HCT116 (cell line): Measurements from ENCODE around the gene FOXI3.

Experiments
- EZH2phosphoT487 ChIP-seq: fragments of 200-600 bp; IDR thresholded peaks from 2 replicates; pipeline ENCODE4 v1.6.1; 2018; ENCODE audit warnings: antibody characterized with exemption, borderline replicate concordance
- POLR2A ChIP-seq: IDR thresholded peaks from 2 replicates; pipeline ENCODE4 v1.7.0; 2011; ENCODE audit warnings: borderline replicate concordance; ENCODE audit not compliant: insufficient read depth, insufficient read length; ENCODE audit errors: extremely low read depth
- POLR2AphosphoS5 ChIP-seq: IDR thresholded peaks from 2 replicates; pipeline ENCODE4 v1.6.1; 2011; ENCODE audit warnings: mild to moderate bottlenecking, low read depth, low read length, moderate library complexity
- RAD21 ChIP-seq: IDR thresholded peaks from 2 replicates; pipeline ENCODE4 v1.6.1; 2012; ENCODE audit warnings: low read depth, mild to moderate bottlenecking
- ZNF274 ChIP-seq: fragments of 200-500 bp; sonication (Bioruptor generic); IDR thresholded peaks from 2 replicates; pipeline ENCODE4 v1.6.1; 2014; ENCODE audit warnings: mild to moderate bottlenecking, low read depth, low read length, inconsistent platforms
- TF ChIP-seq, protein P1 (sequence below): IDR thresholded peaks from 2 replicates; pipeline ENCODE4 v1.6.1; 2012; ENCODE audit warnings: low read depth
- TF ChIP-seq, protein P2 (sequence below), 3 experiments: fragments of 200-600 bp in 1 of 3; sonication (generic) in 1 of 3; IDR thresholded peaks in 2 of 3; conservative IDR thresholded peaks in 1 of 3; 2 replicates each; pipeline ENCODE4 v1.5.1; 2012 to 2017; ENCODE audit warnings: low read depth in 2 of 3, low read length in 2 of 3, antibody characterized with exemption in 1 of 3, borderline replicate concordance in 1 of 3, control low read depth in 1 of 3, mild to moderate bottlenecking in 1 of 3, mixed read lengths in 1 of 3, mixed run types in 1 of 3, moderate library complexity in 1 of 3; ENCODE audit not compliant: insufficient read depth in 1 of 3
- TF ChIP-seq, protein P3 (sequence below): IDR thresholded peaks from 2 replicates; pipeline ENCODE4 v1.6.1; 2012

DNA sequence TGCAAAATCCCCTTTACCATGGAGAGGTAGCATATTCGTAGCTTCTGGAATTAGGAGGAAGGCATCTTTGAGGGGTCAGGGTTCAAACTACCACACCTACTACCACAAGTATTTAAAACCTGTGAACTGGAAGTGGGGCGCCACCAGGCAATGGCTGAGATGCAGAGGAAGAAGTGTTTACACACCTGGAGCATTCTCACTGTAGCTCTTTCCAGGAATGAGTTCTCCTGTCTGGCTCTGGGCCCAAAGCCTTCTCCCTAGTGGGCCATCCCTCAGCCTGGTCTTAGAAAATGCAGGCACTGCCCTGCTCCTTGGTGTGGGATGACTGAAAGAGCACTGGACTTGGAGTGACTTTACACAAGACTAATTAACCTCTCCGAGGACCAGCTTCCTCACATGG lies 30.7 kb upstream of the FOXI3 start:
- TF ChIP-seq ZNF274 (no peak), EZH2phosphoT487 (no peak), POLR2A (no peak), POLR2AphosphoS5 (no peak), RAD21 (no peak)
- TF ChIP-seq, protein P1, sequence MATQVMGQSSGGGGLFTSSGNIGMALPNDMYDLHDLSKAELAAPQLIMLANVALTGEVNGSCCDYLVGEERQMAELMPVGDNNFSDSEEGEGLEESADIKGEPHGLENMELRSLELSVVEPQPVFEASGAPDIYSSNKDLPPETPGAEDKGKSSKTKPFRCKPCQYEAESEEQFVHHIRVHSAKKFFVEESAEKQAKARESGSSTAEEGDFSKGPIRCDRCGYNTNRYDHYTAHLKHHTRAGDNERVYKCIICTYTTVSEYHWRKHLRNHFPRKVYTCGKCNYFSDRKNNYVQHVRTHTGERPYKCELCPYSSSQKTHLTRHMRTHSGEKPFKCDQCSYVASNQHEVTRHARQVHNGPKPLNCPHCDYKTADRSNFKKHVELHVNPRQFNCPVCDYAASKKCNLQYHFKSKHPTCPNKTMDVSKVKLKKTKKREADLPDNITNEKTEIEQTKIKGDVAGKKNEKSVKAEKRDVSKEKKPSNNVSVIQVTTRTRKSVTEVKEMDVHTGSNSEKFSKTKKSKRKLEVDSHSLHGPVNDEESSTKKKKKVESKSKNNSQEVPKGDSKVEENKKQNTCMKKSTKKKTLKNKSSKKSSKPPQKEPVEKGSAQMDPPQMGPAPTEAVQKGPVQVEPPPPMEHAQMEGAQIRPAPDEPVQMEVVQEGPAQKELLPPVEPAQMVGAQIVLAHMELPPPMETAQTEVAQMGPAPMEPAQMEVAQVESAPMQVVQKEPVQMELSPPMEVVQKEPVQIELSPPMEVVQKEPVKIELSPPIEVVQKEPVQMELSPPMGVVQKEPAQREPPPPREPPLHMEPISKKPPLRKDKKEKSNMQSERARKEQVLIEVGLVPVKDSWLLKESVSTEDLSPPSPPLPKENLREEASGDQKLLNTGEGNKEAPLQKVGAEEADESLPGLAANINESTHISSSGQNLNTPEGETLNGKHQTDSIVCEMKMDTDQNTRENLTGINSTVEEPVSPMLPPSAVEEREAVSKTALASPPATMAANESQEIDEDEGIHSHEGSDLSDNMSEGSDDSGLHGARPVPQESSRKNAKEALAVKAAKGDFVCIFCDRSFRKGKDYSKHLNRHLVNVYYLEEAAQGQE, result no peak
- TF ChIP-seq, protein P2, sequence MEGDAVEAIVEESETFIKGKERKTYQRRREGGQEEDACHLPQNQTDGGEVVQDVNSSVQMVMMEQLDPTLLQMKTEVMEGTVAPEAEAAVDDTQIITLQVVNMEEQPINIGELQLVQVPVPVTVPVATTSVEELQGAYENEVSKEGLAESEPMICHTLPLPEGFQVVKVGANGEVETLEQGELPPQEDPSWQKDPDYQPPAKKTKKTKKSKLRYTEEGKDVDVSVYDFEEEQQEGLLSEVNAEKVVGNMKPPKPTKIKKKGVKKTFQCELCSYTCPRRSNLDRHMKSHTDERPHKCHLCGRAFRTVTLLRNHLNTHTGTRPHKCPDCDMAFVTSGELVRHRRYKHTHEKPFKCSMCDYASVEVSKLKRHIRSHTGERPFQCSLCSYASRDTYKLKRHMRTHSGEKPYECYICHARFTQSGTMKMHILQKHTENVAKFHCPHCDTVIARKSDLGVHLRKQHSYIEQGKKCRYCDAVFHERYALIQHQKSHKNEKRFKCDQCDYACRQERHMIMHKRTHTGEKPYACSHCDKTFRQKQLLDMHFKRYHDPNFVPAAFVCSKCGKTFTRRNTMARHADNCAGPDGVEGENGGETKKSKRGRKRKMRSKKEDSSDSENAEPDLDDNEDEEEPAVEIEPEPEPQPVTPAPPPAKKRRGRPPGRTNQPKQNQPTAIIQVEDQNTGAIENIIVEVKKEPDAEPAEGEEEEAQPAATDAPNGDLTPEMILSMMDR (IDR thresholded peaks at IDR 0.05 in 2 of 3, conservative IDR thresholded peaks at IDR 0.05 in 1 of 3; ENCODE audit: borderline replicate concordance in 1 of 3, insufficient read depth in 1 of 3, low read depth in 2 of 3, low read length in 2 of 3), result no peak
- TF ChIP-seq, protein P3, sequence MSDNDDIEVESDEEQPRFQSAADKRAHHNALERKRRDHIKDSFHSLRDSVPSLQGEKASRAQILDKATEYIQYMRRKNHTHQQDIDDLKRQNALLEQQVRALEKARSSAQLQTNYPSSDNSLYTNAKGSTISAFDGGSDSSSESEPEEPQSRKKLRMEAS, result no peak
